Muscle of arm (tissue), 12 donors: ENCODE measurements around the gene PODXL2. TPM values are rescaled to one million over a fixed set of nuclear protein-coding genes. Genes with fewer than 3 reads are reported as not detected.
A peak's percentile ranks its signal among the peaks of the same experiment; 100 is the strongest.

ENCODE experiments used
- DNase-seq: peaks from one replicate; pipeline ENCODE4 v3.0.0-alpha.2; 2013
- polyA plus RNA-seq, 12 donors: library from polyadenylated mRNA; unstranded; fragments of 120-200 nt; gene quantifications; one replicate each; pipeline ENCODE4 v1.2.1, GENCODE V29; 2013; ENCODE audit not compliant: insufficient read length in 12 of 12

The PODXL2 gene
- polyA plus RNA-seq, 12 donors = 3.9 to 17.9 (median 4.7) TPM; not detected in 1

DNA sequence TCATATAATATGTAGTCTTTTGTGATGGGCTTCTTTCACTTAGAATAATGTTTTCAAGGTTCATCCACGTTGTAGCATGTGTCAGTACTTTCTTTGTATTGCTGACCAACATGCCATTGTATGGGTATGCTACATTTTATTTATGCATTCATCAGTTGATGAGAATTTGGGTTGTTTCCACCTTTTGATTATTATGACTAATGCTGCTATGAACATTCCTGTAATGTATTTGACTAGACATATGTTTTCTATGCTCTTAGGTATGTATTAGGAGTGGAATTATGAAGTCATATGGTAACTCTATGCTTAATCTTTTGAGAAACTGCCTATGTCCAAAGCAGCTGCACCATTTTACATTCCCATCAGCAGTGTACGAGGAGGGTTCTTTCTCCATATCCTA is 3.2 kb upstream of the PODXL2 start:
- DNase-seq = no peak

DNA sequence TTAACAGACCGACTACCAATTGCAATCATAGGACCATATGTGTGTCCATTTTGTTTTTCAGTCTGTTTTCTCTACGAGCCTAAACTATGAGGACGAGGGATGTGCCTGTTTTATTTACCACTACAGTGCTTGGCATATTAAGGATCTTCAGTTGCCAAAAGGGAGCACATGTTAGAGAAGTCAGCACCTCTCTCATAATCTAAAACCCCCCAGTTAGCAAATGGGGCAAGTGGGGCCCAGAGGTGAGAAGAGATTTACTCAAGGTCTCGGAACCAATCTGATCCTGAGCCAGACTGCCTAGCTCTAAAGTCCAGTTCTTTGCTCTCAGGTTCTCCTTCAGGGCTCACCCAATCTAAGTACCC is 578 bp upstream of the PODXL2 start:
- DNase-seq = no peak

GRCh38 chr3:127629467-127630403 is 750 bp downstream of the PODXL2 start:
- DNase-seq = no peak

DNA sequence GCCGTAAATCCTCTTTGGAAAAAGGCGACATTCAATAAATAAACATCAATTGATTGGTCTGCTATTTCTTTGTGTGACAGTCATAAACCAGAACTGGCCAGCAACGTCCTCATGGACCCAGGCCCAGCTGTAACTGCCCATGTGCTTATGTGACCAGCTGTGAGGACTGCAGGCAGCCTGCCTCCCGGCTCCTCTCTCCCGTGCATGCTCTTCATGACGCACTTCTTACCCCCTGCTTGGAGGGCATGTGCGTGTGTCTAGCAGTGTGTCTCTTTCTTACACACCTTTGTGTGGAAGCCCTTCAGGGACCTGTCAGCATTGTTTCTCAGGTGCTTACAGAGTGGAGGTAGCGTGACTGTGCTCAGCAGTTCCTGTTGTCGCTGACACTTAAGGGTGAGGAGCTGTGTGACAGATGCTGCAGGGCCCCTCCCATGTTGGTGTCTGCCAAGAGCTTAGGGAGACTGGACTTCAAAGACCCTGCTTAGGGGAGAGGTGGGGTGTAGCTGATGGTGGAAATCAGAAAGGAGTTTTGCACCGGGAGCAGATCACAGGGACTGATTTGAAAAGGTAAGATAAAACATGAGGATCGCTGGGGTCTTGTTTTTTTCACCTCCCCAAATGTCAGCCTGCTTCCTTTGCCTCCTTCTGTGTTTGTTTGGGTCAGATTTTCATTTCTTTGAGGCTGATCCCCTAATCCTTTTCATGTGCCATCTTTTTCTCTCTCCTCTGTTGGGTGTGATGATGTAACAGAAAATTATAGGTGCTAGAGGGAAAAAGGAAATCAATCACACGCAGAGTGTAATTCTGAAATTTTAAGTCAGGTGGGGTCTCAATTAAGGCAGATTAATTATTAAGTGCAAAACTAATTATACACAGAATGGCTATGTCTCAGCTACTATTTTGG is 2.1 kb downstream of the PODXL2 start:
- DNase-seq = no peak

GRCh38 chr3:127632035-127632820 is 3.2 kb downstream of the PODXL2 start:
- peak; percentile 39 for DNase-seq

- no peak for DNase-seq
Observed at GRCh38 chr3:127634653-127635052, 5.7 kb downstream of the PODXL2 start.

- no peak for DNase-seq
Observed at GRCh38 chr3:127637546-127637945, 8.6 kb downstream of the PODXL2 start.

DNA sequence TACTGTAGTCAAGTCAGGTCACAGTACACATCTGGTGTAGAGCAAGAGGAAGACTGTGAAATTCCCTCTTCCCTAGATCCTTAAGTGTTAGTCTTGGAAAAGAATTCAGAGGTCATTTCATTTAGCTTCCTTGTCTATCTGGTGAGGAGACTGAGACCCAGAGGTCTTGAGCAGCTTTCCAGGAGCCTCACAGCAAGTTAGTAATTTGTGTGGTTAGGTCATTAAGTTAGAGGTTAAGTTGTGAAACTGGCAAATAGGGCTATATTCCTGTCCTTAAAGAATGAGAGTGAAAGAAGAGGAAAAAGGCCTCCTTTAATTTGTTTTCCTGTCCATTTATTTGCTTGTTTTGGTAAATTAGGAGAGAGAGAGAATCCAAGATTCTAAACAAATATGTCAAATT is 9.0 kb downstream of the PODXL2 start:
- DNase-seq = no peak

GRCh38 chr3:127639173-127640041 is 10.4 kb downstream of the PODXL2 start:
- no peak for DNase-seq

GRCh38 chr3:127640042-127640355 is 11.0 kb downstream of the PODXL2 start:
- no peak for DNase-seq

DNA sequence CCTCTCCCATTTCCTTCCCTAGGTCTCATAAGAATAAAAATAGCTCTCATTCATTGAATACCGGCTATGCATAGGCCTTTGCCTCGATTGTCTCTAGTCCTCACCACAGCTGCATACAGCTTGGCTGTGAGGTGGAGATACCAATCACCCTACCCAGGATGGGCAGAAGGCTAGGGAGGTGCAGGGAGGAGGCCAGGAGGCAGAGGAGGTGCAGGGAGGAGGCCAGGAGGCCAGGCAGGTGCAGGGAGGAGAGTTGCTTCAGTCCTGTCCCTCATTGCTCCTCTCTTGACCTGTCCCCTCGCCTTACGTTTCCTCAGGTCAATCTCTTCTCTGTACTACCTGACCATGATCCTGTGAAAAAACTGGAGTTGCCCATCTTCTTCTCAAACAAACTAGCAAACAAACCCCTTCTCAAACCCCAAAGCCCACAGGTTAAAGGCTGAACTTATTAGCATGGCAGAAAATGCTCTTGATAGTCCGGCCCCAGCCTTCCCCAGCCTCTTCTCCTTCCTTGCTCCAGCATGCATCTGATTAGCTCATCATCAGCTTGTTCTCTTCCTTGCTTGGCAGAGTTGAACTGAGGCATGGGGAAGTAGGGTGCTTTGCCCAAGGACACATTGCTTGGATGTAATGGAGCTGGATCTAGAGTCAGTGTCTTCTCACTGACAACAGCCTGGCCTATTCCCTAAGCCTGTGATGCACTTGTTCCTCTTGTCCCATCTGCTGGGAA is 15.8 kb downstream of the PODXL2 start:
- DNase-seq = no peak

DNA sequence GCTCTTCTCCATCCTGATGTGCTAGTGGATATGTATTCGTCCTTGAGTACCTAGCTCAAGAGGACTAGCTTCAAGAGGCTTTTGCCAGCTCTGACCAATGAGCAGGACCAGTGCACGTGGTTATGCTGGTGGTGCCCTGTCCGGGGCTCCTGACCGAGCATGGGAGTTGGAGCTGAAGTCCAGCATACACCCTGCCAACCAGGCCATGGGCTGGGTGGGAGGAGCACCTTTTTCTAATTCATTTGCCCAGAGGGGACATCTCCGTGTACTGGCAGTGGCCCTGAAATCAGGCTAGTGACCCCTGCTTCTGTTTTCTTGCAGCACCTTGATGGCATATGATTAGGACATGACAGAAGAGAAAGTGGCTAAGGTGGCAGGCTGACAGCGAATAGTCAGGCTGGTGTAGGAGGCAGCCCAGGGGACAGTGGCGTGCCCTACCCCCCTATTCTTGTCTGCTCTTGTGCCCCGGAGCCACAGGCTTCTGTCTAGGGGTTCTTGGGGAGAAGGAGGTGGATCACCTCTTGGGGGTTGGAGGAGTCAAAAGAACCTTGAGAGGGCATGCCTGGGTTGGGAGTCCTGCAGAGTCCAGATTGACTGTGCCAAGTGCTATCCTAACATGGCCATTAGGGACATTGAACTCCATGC is 16.5 kb downstream of the PODXL2 start:
- DNase-seq = no peak

DNA sequence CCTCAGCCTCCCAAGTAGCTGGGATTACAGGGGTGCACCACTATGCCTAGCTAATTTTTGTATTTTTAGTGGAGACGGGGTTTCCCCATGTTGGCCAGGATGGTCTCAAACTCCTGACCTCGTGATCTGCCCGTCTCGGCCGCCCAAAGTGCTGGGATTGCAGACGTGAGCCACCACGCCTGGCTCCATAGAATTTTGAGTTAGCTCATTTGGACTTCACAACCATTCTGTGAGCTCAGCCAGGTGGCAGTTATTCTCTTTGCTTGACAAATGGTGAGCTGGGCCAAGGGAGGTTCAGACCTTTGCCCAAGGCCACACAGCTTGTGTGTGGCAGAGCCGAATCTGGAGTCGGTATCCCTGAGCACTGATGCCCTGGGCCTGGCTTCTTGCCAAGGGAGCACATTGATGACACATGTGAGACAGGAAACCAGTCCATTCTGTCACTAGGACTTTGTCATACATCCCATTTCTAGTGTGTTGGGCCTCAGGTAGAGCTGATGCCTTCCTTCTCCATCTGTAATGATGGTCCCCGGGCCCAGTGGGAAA is 17.6 kb downstream of the PODXL2 start:
- DNase-seq = no peak

- DNase-seq = no peak
Observed at GRCh38 chr3:127647166-127647844, 18.3 kb downstream of the PODXL2 start.

GRCh38 chr3:127647845-127648204 is 18.8 kb downstream of the PODXL2 start:
- no peak for DNase-seq

DNA sequence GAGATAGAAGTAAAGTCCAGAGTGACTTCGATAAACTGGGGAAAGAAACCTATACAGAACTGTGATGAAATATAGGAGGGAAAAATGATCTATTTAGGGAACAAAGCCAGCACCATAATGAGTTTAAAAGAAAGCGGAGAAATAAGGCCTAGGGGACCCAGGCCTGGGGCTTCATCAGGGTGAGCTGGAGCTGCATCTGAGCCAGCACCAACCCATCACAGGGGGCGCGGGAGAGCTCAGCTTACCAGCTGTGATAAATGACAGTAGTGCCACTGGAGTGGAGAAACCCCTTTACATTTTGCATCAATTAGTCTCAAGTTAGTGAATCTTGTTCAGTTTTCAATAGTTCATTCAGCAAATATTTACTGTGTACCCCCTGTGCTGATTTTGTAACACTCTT is 21.3 kb downstream of the PODXL2 start:
- no peak for DNase-seq

GRCh38 chr3:127651516-127652172 is 22.7 kb downstream of the PODXL2 start:
- DNase-seq = no peak

- DNase-seq = no peak
Observed at GRCh38 chr3:127652246-127652995, 23.4 kb downstream of the PODXL2 start.
